WTC11 (cell line): ENCODE data around the gene UGT1A7. TPM values are rescaled to one million over a fixed set of nuclear protein-coding genes. Genes with fewer than 3 reads are reported as not detected.

Experiments used
- CREM ChIP-seq: sonication (generic); formaldehyde crosslinking; IDR thresholded peaks from 2 replicates; pipeline ENCODE4 v1.8.1; 2022; ENCODE audit warnings: mild to moderate bottlenecking, missing genetic modification reagents, moderate library complexity
- EMX1 ChIP-seq: fragments of 250-450 bp; sonication (Bioruptor Pico); IDR thresholded peaks from 2 replicates; pipeline ENCODE4 v1.8.0; 2021; ENCODE audit warnings: mild to moderate bottlenecking
- FOXK1 ChIP-seq: sonication (generic); formaldehyde crosslinking; IDR thresholded peaks from 2 replicates; pipeline ENCODE4 v1.8.0; 2022; ENCODE audit warnings: mild to moderate bottlenecking, moderate library complexity, missing genetic modification reagents
- FOXP1 ChIP-seq: sonication (generic); formaldehyde crosslinking; IDR thresholded peaks from 2 replicates; pipeline ENCODE4 v1.8.0; 2022; ENCODE audit warnings: missing genetic modification reagents, mild to moderate bottlenecking, moderate library complexity, borderline replicate concordance
- IRF2 ChIP-seq: sonication (generic); formaldehyde crosslinking; IDR thresholded peaks from 2 replicates; pipeline ENCODE4 v1.8.0; 2022; ENCODE audit warnings: low read depth, missing genetic modification reagents, borderline replicate concordance
- RELA ChIP-seq: sonication (generic); formaldehyde crosslinking; IDR thresholded peaks from 2 replicates; pipeline ENCODE4 v1.8.1; 2022; ENCODE audit warnings: missing genetic modification reagents, mild to moderate bottlenecking, borderline replicate concordance
- TEAD1 ChIP-seq: sonication (generic); formaldehyde crosslinking; IDR thresholded peaks from 2 replicates; pipeline ENCODE4 v1.8.0; 2022; ENCODE audit warnings: mild to moderate bottlenecking, missing genetic modification reagents
- ZNF138 ChIP-seq: sonication (generic); formaldehyde crosslinking; conservative IDR thresholded peaks from 2 replicates; pipeline ENCODE4 v1.8.1; 2022; ENCODE audit warnings: mild to moderate bottlenecking, moderate library complexity, missing genetic modification reagents
- ZNF232 ChIP-seq: sonication (generic); formaldehyde crosslinking; IDR thresholded peaks from 2 replicates; pipeline ENCODE4 v1.8.0; 2022; ENCODE audit warnings: mild to moderate bottlenecking, missing genetic modification reagents
- total RNA-seq: library from RNA; stranded (reverse); gene quantifications from 3 replicates; pipeline ENCODE4 v1.2.3, GENCODE V29; 2021
- TF ChIP-seq, protein P1 (sequence below): sonication (generic); formaldehyde crosslinking; IDR thresholded peaks from 2 replicates; pipeline ENCODE4 v1.8.0; 2023; ENCODE audit warnings: missing genetic modification reagents, mild to moderate bottlenecking, borderline replicate concordance
- TF ChIP-seq, protein P2 (sequence below): sonication (generic); formaldehyde crosslinking; IDR thresholded peaks from 2 replicates; pipeline ENCODE4 v1.8.1; 2022; ENCODE audit warnings: mild to moderate bottlenecking, missing genetic modification reagents, moderate library complexity, borderline replicate concordance
- TF ChIP-seq, protein P3 (sequence below): sonication (generic); formaldehyde crosslinking; IDR thresholded peaks from 2 replicates; pipeline ENCODE4 v1.8.1; 2023; ENCODE audit warnings: mild to moderate bottlenecking, missing genetic modification reagents
- TF ChIP-seq, protein P4 (sequence below): fragments of 250-450 bp; sonication (Bioruptor Pico); IDR thresholded peaks from 2 replicates; pipeline ENCODE4 v2.1.2; 2022; ENCODE audit warnings: mild to moderate bottlenecking, moderate library complexity
- TF ChIP-seq, protein P5 (sequence below): sonication (generic); formaldehyde crosslinking; IDR thresholded peaks from 2 replicates; pipeline ENCODE4 v1.8.1; 2022; ENCODE audit warnings: low read depth, missing genetic modification reagents, borderline replicate concordance
- TF ChIP-seq, protein P6 (sequence below): fragments of 250-450 bp; sonication (Bioruptor Pico); IDR thresholded peaks from 2 replicates; pipeline ENCODE4 v1.9.0; 2021; ENCODE audit warnings: moderate library complexity, mild to moderate bottlenecking, inconsistent platforms, borderline replicate concordance
- TF ChIP-seq, protein P7 (sequence below): sonication (generic); formaldehyde crosslinking; IDR thresholded peaks from 2 replicates; pipeline ENCODE4 v1.8.0; 2022; ENCODE audit warnings: mild to moderate bottlenecking, missing genetic modification reagents

Gene UGT1A7
- total RNA-seq, 1 experiment from 2014 or later = not detected

DNA sequence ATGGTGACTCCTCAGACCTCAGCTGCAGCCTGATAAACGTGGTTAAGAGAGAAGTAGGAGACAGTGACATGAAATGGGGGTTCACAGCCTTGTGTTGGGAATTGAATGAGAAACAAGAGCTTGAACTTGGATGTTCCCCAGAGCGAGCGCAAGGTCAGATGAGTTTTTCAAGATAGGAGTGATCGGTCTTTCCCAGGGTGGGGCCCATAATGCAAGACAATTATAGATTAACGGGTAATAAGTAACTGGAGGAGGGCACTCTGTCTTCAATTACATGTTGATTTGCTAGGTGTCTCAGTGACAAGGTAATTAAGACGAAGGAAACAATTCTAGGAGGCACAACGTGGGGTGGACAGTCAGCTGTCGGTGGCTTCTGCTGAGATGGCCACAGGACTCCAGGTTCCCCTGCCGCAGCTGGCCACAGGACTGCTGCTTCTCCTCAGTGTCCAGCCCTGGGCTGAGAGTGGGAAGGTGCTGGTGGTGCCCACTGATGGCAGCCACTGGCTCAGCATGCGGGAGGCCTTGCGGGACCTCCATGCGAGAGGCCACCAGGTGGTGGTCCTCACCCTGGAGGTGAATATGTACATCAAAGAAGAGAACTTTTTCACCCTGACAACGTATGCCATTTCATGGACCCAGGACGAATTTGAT lies 31.0 kb downstream of the UGT1A7 start, which contains the start of gene UGT1A5 (continued):
- TF ChIP-seq, protein P1, sequence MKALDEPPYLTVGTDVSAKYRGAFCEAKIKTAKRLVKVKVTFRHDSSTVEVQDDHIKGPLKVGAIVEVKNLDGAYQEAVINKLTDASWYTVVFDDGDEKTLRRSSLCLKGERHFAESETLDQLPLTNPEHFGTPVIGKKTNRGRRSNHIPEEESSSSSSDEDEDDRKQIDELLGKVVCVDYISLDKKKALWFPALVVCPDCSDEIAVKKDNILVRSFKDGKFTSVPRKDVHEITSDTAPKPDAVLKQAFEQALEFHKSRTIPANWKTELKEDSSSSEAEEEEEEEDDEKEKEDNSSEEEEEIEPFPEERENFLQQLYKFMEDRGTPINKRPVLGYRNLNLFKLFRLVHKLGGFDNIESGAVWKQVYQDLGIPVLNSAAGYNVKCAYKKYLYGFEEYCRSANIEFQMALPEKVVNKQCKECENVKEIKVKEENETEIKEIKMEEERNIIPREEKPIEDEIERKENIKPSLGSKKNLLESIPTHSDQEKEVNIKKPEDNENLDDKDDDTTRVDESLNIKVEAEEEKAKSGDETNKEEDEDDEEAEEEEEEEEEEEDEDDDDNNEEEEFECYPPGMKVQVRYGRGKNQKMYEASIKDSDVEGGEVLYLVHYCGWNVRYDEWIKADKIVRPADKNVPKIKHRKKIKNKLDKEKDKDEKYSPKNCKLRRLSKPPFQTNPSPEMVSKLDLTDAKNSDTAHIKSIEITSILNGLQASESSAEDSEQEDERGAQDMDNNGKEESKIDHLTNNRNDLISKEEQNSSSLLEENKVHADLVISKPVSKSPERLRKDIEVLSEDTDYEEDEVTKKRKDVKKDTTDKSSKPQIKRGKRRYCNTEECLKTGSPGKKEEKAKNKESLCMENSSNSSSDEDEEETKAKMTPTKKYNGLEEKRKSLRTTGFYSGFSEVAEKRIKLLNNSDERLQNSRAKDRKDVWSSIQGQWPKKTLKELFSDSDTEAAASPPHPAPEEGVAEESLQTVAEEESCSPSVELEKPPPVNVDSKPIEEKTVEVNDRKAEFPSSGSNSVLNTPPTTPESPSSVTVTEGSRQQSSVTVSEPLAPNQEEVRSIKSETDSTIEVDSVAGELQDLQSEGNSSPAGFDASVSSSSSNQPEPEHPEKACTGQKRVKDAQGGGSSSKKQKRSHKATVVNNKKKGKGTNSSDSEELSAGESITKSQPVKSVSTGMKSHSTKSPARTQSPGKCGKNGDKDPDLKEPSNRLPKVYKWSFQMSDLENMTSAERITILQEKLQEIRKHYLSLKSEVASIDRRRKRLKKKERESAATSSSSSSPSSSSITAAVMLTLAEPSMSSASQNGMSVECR (CRISPR knock-in tag) = no peak
- no peak for TF ChIP-seq IRF2 (CRISPR knock-in tag)
- TF ChIP-seq, protein P2, sequence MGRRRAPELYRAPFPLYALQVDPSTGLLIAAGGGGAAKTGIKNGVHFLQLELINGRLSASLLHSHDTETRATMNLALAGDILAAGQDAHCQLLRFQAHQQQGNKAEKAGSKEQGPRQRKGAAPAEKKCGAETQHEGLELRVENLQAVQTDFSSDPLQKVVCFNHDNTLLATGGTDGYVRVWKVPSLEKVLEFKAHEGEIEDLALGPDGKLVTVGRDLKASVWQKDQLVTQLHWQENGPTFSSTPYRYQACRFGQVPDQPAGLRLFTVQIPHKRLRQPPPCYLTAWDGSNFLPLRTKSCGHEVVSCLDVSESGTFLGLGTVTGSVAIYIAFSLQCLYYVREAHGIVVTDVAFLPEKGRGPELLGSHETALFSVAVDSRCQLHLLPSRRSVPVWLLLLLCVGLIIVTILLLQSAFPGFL (CRISPR knock-in tag) = no peak
- TF ChIP-seq ZNF138 (CRISPR knock-in tag) = no peak
- TF ChIP-seq ZNF232 = no peak
- TF ChIP-seq, protein P3, sequence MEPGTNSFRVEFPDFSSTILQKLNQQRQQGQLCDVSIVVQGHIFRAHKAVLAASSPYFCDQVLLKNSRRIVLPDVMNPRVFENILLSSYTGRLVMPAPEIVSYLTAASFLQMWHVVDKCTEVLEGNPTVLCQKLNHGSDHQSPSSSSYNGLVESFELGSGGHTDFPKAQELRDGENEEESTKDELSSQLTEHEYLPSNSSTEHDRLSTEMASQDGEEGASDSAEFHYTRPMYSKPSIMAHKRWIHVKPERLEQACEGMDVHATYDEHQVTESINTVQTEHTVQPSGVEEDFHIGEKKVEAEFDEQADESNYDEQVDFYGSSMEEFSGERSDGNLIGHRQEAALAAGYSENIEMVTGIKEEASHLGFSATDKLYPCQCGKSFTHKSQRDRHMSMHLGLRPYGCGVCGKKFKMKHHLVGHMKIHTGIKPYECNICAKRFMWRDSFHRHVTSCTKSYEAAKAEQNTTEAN (CRISPR knock-in tag) = no peak
- TF ChIP-seq, protein P4, sequence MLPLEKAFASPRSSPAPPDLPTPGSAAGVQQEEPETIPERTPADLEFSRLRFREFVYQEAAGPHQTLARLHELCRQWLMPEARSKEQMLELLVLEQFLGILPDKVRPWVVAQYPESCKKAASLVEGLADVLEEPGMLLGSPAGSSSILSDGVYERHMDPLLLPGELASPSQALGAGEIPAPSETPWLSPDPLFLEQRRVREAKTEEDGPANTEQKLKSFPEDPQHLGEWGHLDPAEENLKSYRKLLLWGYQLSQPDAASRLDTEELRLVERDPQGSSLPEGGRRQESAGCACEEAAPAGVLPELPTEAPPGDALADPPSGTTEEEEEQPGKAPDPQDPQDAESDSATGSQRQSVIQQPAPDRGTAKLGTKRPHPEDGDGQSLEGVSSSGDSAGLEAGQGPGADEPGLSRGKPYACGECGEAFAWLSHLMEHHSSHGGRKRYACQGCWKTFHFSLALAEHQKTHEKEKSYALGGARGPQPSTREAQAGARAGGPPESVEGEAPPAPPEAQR = no peak
- no peak for TF ChIP-seq FOXP1 (CRISPR knock-in tag)
- TF ChIP-seq, protein P5, sequence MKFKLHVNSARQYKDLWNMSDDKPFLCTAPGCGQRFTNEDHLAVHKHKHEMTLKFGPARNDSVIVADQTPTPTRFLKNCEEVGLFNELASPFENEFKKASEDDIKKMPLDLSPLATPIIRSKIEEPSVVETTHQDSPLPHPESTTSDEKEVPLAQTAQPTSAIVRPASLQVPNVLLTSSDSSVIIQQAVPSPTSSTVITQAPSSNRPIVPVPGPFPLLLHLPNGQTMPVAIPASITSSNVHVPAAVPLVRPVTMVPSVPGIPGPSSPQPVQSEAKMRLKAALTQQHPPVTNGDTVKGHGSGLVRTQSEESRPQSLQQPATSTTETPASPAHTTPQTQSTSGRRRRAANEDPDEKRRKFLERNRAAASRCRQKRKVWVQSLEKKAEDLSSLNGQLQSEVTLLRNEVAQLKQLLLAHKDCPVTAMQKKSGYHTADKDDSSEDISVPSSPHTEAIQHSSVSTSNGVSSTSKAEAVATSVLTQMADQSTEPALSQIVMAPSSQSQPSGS = no peak
- TF ChIP-seq TEAD1 (CRISPR knock-in tag) = no peak
- TF ChIP-seq CREM (CRISPR knock-in tag) = no peak
- TF ChIP-seq, protein P6, sequence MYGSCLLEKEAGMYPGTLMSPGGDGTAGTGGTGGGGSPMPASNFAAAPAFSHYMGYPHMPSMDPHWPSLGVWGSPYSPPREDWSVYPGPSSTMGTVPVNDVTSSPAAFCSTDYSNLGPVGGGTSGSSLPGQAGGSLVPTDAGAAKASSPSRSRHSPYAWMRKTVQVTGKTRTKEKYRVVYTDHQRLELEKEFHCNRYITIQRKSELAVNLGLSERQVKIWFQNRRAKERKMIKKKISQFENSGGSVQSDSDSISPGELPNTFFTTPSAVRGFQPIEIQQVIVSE (CRISPR knock-in tag) = no peak
- no peak for TF ChIP-seq FOXK1
- no peak for TF ChIP-seq RELA
- TF ChIP-seq, protein P7, sequence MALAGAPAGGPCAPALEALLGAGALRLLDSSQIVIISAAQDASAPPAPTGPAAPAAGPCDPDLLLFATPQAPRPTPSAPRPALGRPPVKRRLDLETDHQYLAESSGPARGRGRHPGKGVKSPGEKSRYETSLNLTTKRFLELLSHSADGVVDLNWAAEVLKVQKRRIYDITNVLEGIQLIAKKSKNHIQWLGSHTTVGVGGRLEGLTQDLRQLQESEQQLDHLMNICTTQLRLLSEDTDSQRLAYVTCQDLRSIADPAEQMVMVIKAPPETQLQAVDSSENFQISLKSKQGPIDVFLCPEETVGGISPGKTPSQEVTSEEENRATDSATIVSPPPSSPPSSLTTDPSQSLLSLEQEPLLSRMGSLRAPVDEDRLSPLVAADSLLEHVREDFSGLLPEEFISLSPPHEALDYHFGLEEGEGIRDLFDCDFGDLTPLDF (CRISPR knock-in tag) = no peak
- no peak for TF ChIP-seq EMX1 (CRISPR knock-in tag)
